GM18858 (cell line): ENCODE measurements around the gene MICAL3.
"Not testable (repeated sequence)": the region's sequence is repeated elsewhere in the genome, so short reads cannot be mapped to it uniquely, and the experiment has no call there.

ENCODE experiments used
- ATAC-seq: cut with Tn5 transposase; IDR thresholded peaks from one replicate; pipeline ENCODE4 v1.9.1; 2021; ENCODE audit not compliant: unreplicated experiment

MICAL3 gene

DNA sequence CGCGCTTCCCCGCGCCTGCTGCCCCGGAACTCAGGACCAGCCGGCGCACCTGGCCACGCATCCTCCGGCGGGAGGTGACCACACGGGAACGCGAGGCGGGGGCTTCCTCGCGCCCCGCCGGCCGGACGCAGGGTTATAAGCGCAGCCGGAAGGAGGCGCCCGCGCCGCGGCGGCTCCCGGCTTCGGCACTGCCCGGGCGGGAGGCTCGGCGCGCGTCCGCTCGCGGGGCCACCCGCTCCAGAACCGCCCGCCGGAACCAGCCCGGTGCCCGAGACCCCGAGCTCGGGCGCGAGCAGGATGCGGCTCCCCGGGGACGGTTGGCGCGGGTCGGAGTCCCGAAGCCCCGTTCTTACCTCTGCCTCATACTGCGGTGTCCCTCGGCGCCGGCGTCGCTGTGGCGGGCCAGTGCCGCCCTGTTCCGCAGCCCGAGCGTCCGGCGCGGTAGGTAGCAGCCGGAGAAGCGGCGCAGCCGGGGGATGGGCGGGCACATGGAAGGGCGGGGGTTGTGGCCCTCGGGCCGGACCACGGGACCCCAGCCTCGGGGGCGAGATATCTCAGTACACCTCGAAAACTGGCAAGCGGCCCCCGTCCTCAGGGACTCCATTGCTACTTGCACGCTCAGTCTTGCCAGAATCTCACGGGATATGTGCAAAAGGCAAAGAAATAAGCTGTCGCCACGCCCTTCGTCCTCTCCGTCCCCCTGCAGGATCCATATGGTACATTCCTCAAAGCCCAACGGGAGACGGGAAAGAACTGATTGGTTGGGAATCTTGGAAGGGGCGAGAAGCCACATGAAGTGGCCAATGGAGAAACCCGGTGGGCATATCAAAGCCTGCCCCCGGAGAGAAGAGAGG is 23.1 kb downstream of the MICAL3 start:
- no peak for ATAC-seq

DNA sequence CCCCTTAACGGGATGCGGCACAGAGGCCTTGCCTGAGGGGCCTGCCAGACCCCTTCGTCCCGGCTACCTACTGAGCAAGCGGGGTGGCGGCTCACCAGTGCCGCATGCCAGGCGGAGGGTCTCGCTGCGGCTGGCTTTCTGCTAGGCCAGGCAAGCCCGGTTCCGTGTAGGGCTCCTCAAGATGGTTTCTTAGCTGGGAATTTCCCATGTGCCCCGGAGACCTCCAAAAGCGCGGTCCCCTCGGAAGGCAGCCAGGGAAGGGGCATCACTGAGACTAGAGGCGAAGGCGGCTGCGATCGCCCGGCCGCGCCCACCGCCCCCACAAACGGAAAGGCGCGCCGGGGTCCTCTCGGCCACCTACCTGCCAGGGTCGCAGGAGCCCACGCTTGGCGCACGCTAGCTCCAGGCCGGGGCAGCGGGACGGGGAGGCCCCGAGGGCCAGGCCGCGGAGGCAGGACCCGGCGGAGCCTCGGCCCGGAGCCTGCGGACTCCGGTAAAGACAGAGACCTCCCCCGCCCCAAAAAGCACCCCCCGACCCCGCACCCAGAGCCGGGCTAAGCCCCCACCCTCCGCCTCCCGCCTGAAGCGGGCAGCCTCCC is 23.8 kb downstream of the MICAL3 start:
- no peak for ATAC-seq

DNA sequence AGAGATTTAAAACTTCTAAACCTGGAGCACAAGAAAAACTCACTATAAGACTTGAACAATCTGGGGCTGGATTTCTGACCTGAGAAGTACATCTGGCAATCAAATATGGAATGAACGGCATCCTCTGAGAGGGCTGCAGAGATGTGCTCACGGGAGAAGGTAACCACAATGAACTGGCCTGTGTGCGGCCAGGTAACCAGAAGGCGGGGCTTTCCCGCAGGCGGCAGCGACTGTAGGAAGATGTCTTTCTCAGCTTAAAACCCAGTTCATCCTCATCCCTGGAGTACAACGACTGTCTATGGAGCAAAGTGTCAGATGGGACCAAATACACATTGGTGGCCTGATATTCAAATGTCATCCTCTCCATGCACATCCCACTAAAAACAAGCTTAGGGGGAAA is 24.5 kb downstream of the MICAL3 start:
- ATAC-seq: no peak

DNA sequence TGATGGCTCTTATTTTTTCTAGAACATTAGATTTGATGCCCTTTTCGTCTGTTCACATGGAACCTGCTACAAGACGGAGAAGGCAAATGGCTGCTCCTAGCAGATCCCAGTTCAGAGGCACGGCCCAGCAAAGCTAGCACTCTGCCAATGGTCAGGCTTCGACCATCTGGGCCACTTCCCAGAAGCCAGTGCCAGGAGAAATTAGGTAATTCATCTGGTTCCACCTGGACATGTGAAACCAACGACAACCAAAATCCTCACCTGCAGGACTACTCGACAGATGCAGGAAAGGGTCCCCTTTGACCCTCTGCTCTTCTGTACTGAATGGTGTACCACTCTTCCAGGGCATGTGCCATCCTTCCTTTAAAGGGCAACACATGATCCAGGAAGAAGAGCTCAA is 25.4 kb downstream of the MICAL3 start:
- ATAC-seq: no peak

DNA sequence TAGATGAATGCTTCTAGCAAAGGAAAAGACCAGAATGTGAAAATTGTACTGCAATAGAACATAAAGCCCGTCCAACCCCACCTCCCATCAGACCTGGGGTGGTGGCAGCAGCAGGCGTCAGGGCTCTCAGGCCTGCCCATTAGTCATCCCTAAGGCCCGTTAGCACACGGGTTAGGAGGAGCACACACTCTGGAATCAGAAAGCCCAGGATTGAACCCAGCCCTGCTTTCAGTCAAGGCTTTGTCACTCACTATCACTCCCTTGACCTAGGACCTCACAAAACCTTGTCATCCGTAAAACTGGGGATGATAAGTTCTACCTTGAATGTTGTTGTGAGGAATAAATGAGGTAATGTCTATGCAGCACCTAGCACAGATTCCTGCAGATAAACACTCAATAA is 26.9 kb downstream of the MICAL3 start:
- no peak for ATAC-seq

DNA sequence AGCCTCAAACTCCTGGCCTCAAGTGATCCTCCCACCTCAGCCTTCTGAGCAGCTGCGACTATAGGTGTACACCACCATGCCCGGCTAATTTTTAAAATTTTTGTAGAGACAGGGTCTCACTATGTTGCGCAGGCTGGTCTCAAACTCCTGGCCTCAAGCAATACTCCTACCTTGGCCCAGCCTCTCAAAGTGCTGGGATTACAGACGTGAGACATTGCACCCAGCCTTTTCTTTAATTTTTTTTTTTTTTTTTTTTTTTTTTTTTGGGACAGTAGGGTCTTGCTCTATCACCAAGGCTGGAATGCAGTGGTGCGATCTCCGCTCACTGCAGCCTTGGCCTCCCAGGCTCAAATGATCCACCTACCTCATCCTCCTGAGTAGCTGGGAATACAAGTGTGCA is 29.1 kb downstream of the MICAL3 start:
- ATAC-seq: not testable (repeated sequence)

DNA sequence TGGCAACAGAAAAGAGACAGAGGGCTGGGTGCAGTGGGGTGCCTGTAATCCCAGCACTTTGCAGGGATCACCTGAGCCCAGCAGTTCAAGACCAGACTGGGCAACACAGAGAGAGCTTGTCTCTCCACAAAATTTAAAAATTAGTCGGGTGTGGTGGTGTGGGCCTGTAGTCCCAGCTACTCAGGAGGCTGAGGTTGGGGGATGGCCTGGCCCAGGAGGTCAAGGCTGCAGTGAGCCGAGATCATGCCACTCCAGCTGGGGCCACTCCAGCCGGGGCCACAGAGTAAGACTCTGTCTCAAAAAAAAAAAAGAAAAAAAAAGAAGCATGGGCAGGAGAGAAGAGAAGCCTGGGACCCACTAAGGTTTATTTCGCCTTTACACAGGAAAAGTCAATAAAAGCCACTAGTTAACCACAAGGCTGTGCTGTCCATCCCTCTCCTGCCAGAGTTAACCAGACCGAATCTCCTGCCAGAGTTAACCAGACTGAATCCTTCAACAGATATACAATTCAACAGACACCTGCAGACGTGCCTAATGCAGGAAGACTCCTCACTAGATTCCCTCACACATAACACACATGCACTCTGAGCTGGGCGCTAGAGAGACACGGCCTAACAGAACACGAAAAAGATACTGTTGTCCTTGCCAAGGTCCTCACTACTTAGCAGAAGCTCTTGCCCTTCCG is 29.8 kb downstream of the MICAL3 start:
- no peak for ATAC-seq

DNA sequence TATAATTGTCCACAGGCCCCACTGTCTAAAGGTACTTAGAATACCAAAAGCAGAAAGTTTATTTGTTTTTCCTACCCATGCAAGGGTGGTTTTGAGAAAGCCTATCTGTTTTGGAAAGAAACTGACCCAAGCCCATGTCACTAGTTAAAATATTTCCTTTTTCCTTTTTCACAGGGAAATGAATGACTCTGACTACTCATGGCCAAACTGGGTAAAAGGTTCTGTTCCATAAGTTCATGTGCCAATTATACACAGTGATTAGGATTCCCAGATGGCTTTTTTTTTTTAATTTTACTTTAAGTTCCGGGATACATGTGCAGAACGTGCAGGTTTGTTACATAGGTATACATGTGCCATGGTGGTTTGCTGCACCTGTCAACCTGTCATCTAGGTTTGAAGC is 31.4 kb downstream of the MICAL3 start:
- ATAC-seq: not testable (repeated sequence)

DNA sequence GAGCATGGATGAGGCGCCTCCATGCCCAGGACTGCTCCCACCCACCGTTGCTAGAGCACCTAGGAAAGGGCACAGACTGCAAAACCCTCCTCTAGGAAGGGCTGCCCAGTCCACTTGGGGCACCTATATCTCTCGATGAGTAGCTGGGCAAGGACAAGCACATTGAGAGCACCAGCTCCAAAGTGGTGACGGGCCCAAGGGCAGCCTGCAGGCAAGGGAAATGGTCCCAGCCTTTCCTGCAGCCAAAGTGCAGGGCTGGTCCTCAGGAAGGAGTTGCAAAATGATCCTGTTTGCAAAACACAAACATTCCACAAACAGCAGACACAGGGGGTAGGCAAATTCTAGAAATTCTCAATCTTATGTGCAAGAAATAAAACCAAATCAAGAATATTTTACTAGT is 32.4 kb downstream of the MICAL3 start:
- ATAC-seq: not testable (repeated sequence)

DNA sequence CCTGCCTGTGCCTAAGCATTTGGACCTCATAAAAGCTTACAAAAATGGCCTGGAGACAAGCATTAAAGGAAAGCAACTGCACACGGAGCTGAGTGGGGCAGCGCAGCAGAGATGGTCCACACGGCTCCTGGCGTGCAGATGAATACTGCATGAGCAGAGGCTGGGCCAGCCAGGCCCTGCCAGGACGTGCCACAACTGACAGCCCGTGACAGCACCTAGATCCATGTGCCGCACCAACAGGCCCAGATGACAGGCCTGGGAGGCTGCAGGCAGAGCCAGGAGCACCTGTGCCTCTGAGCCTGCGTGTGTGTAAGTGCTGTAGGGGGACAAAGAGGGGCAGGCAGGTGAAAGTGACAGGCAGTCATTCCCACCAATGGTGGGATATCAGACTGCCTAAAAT is 33.4 kb downstream of the MICAL3 start:
- ATAC-seq: no peak

DNA sequence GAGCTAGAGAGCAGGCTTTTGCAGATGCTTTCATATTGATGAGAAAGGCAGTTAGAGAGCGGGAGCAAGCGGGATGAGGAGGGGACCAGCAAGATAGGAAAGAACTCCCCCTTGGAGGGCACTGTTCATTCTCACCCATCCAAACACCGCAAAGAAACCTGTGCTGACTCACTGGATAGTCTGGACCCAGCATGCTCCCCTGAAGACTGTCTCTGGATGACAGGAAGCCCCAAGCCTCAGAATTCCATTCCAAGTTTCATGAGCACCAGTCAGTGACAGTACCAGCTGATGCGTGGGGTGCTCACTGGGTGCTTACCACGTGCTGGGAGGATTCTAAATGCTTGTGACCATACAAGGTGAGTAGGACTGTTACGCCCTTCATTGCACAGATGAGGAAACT is 34.2 kb downstream of the MICAL3 start:
- ATAC-seq: no peak

DNA sequence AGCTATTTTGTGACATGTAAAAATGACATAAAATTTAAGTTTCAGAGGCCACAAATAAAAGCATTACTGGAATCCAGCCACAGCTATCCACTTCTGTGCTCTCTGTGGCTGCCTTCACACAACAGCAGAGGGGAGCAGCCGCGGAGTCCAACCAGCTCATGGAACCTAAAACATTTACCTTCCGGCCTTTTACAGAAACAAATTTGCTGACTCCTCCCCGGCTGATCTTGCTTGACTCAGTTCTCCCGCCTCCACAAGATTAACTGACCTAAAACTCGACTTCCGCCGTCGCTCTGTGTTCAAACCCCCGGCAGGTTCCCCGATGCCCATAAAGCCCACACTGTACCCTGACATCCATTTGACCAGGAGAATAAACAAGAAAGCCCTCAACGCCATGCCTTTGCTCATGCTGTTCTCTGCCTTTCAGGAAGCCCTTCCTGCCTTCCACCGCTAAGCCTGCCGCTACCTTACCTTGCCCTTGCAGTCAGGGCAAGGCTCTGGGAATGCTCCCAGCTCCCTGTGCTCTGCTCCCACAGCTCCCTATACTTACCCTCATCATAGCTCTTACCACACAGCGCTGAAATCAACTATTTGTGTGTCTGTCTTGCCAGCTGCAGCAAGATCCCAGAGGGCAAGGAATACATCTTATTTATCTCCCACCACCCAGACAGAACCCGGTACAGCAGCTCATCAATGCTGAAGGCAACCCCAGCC is 35.4 kb downstream of the MICAL3 start:
- no peak for ATAC-seq

DNA sequence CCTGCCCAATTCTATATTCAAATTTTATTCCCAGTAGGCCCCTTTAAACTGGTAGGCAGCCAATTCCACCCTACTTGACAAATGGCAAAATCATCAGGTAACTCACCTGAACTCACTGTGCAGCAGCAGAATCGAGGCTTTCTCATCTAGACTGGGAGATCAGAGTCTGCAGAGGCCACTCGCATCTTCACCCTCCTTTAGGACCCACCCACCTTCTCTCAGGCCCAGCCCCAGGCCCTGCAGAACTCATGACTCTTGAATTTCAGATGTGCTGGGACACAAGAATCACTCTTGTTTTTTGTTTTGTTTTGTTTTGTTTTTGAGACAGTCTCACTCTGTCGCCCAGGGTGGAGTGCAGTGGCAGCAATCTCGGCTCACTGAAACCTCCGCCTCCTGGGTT is 38.8 kb downstream of the MICAL3 start:
- ATAC-seq: no peak

DNA sequence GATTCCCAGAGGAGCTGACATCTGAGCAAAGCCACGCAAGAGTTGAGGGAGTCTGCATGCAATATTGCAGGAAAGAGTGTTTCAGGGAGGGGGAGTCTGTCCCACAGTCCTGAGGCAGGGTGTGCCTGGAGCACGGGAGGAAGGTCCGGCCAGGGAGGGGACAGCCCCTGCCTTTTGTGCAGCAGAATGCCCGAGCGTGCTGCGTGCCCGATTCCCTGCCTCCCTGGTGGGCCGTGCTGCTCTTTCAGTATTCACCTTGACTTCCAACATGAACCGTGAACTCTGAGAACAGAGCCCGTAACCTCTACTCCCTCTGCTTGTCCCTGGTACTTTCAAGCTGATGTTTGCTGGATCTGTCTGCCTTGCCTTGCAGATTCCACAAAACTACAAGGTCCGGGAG is 39.3 kb downstream of the MICAL3 start:
- not testable (repeated sequence) for ATAC-seq

DNA sequence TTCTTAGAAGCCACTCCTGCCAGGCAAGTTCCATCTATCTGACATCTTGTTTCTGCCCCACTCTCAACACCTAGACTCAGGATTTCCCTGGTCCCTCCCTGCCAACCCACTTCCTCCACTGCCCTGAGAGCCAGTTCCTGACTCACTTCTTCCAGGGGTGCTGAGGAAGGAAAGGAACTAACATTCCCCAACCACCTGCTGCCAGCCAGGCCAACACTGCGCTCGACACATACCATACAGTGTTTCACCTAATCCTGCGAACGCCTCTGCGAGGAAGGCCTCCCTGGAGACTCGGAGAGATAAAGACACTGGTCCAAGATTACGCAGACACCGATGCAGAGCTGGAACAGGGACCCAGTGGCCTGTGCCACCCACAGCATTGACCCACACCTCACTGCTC is 40.2 kb downstream of the MICAL3 start:
- ATAC-seq: no peak

DNA sequence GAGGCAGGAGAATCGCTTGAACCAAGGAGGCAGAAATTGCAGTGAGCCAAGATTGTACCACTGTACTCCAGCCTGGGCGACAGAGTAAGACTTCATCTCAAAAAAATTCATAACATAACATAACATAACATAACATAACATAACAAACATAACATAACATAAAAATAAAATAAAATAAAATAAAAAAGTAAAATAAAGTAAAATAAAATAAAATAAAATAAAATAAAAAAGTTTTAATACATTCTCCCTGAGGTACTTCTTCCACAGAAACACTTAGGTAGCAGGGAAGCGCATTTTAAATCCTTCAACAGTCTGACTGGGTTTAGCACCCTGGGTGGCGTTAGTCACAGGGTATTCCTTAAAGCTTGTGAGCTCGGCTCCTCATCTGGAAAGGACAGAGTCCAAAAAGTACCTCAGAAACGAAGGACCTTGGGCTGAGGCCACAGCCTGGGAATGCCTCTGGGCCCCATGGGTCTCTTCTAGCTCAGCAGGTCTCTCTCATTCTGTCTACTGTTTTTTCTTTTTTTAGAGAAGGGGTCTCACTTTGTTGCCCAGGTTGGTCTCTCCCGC is 41.7 kb downstream of the MICAL3 start:
- ATAC-seq: no peak

DNA sequence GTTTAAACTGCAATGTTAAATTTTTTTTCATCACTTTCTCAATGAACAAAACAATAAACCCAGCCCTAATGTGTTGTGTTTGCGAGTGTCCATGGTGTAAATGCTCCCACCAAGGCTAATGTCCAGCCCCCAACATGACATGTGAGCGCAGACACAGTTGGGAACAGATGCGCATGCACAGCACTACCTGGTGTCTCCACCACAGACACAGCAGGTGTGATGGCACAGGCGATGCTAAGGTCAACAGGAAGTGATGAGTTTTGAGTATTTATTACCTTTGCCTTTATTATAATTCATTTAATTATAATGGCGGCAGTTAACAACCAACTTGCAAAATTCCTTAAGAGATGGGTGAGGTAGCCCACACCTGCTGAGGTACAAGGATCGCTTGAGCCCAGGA is 42.9 kb downstream of the MICAL3 start:
- ATAC-seq: no peak

DNA sequence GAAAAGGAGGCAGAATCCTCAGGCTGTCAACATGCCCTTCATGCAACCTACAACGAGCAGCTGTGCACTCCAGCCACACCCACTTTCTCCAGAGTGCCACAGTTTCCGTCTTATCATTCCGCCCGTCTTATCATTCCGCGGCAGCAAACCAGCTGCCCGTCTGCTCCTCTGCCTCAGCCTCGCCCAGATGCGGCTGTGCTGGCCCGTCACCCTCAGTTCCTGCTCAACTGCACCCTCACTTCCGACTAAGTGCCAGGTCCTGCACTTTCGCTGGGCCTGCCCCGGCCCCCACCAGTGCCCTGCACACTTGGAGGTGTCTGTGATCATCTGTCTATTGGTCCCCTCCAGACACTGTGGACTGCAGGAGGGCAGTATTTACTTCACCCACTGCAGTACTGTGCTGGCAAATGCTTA is 43.7 kb downstream of the MICAL3 start:
- ATAC-seq: no peak

DNA sequence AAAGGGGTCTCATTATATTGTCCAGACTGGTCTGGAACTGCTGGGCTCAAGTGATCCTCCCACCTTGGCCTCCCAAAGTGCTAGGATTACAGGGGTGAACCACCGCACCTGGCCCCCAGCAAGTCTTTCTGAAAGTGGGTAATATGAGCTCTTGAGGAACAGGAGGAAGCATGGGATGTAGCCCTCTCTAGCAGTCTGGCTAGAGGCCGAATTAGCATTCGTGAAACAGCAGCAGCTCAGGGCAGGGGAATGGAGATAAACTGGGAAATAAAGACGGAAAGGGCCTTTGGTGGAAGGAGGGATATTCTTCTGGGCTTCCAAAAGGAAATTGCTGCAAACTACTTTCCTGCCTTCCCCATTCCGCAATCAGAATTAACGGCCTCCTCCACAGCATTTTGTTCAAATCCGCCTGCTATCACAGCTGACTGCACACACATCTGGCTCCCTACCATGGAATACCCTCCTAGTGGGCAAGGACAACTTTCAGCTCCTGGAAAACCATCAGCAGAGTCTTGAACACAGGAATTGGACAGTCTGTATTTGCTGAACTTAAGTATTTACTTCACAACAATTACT is 44.3 kb downstream of the MICAL3 start:
- ATAC-seq: no peak

DNA sequence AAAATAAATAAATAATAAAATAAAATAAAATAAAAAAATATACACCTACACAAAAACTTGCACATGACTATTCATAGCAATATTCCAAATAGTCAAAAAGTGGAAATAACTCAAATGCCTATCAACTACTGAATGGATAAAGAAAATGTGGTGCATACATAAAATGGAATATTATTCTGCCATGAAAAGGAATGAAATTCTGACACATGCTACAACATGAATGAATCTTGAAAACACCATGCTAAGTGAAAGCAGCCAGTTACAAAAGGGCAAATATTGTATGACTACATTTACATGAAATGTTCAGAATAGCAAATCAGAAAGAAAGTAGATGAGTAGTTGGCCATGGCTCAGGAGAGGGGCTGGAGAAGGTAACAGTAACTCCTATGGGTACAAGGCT is 46.3 kb downstream of the MICAL3 start:
- no peak for ATAC-seq

DNA sequence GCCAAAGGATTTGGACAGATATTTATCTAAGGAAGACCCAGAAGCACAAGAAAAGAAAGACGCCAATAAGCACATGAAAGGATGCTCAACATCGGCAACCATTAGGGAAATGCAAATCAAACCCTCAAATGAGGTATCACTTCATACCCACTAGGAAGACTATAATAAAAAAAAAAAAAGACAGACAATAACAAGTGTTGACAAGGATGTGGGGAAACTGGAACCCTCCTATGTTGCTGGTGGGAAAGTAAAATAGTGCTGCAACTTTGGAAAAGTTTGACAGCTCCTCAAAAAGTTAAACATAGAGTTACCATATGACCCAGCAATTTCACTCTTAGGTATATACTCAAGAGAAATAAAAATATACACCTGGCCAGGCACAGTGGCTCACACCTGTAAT is 47.0 kb downstream of the MICAL3 start:
- no peak for ATAC-seq
